K562 treated with DMSO at 1 percent for 48 hours (cell line): Measurements from ENCODE around the gene SV2A. TPM values are rescaled to one million over a fixed set of nuclear protein-coding genes. Genes with fewer than 3 reads are reported as not detected.

Experiments used
- total RNA-seq: library from RNA; unstranded; fragments of 300-600 nt; gene quantifications from 2 replicates; pipeline ENCODE4 v1.2.3, GENCODE V29; 2022; ENCODE audit warnings: low replicate concordance; ENCODE audit errors: extremely low read depth

The SV2A gene, protein sequence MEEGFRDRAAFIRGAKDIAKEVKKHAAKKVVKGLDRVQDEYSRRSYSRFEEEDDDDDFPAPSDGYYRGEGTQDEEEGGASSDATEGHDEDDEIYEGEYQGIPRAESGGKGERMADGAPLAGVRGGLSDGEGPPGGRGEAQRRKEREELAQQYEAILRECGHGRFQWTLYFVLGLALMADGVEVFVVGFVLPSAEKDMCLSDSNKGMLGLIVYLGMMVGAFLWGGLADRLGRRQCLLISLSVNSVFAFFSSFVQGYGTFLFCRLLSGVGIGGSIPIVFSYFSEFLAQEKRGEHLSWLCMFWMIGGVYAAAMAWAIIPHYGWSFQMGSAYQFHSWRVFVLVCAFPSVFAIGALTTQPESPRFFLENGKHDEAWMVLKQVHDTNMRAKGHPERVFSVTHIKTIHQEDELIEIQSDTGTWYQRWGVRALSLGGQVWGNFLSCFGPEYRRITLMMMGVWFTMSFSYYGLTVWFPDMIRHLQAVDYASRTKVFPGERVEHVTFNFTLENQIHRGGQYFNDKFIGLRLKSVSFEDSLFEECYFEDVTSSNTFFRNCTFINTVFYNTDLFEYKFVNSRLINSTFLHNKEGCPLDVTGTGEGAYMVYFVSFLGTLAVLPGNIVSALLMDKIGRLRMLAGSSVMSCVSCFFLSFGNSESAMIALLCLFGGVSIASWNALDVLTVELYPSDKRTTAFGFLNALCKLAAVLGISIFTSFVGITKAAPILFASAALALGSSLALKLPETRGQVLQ
- not detected in 2 replicates for total RNA-seq

GRCh38 chr1:149917571-149918144 lies at the start of gene SV2A:
TSS of gene SV2A (minus strand) at chr1:149917844. CDS start at chr1:149913840, 4,004 bp downstream.

GRCh38 chr1:149936170-149936991 lies 18.7 kb upstream of the SV2A start, which contains the start of gene MTMR11:
TSS of gene MTMR11 (minus strand) at chr1:149936879. CDS start at chr1:149936647, 232 bp downstream.

DNA sequence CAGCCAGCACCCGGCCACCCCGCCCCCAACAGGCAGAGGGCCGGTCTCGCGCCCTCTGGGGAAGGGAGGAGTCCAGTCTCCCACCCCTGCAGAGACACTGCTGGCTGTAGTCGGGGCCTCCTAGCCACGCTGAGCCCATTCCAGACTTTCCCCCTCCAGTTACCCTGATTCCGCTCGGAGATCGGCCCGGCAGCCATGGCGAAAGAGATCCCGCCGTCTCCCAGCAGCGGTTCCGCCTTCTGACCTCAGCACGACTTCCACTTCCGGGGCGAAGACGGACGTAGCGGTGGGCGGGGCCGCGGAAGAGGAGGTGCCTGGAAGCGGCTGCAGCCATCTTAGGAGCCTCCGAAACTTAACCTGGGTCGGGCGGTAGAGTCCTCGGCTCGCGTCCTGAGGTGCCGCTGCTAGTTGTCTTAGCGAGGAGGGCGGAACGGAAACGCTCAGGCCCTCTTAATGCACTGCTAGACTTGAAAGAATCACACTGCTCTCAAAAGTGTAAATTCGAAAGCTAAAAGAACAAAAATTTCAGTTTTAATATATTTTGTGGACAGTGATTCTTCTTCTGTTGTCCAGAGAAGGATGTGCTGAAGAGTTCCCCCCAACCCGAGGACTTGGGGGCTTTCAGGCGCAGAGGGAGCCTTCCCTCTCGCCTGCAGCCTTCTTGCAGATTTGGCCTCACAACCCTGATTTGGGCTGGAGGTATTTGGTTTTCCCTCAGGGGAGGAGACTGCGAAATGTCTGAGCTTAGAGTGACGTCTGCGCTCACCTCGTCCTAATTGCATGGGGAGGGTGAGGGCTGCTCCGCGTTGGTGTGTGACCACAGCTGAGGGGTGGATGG lies 10.1 kb upstream of the SV2A start, which contains the start of gene SF3B4:
Gene SF3B4, minus strand, starts transcription at position 241 of the 838 bp plus-strand sequence. Its CDS starts 44 bp downstream, at position 197.

DNA sequence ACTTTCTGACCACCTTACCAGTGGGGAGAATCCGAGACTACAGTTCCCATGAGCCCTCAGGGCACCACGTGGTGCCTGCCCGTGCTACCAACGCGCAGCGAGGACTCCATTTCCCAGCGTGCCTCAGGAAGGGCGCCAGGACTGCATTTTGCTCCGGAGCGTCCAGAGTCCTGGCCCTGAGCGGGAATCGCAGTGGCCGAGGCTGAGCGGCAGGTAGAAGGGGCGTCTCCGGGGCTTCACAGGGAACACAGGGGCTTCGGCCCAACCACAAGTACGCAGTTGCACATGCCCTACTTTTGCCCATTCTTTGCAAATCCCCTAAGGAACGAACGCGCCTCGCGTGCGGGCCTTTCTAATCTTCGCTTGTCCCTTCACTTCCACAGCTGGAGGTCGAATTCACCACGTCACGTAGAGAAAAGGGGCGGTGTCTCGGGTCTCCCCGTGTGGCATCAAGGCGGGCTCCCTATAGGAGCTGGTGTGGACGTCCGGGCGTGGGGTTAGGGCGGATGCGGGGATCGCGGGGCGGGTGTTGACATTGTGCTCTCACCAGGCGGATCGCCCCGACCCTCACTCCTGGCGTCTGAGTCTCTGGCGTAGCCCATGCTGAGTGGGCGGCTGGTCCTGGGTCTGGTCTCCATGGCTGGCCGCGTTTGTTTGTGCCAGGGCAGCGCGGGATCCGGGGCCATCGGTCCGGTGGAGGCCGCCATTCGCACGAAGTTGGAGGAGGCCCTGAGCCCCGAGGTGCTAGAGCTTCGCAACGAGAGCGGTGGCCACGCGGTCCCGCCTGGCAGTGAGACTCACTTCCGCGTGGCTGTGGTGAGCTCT lies 18.0 kb downstream of the SV2A start, which contains the start of gene BOLA1:
Gene BOLA1, plus strand, starts transcription at position 109 of the 825 bp plus-strand sequence. Its CDS starts 492 bp downstream, at position 601.

Other genes starting within 250 kb of the SV2A start
- gene FCGR1A, start 135.2 kb downstream of the SV2A start, total RNA-seq = not detected in 2 replicates
- gene BOLA1, start 18.3 kb downstream of the SV2A start, total RNA-seq = not detected in 2 replicates
- gene SF3B4, start 10.0 kb upstream of the SV2A start, total RNA-seq = not detected in 2 replicates
- not detected in 2 replicates for gene MTMR11, start 19.0 kb upstream of the SV2A start, total RNA-seq
- not detected in 2 replicates for gene OTUD7B, start 92.9 kb upstream of the SV2A start, total RNA-seq
- gene VPS45, start 149.9 kb upstream of the SV2A start, total RNA-seq = not detected in 2 replicates
- not detected in 2 replicates for gene PLEKHO1, start 232.1 kb upstream of the SV2A start, total RNA-seq